Subcutaneous adipose tissue (tissue), 4 donors: ENCODE data around the gene TGFBR3. TPM values are rescaled to one million over a fixed set of nuclear protein-coding genes. Genes with fewer than 3 reads are reported as not detected.

ENCODE experiments used
- total RNA-seq, 4 donors: library from RNA; depleted of rRNA; stranded (reverse); fragments of >200 nt; gene quantifications; one replicate each; pipeline ENCODE4 v1.1.0, GENCODE V29; 2016
- TF ChIP-seq, protein P1 (sequence below): fragments of 450-650 bp; IDR thresholded peaks from one replicate; pipeline ENCODE4 v1.5.1; 2016; ENCODE audit warnings: low read depth, mild to moderate bottlenecking, control low read depth, antibody characterized with exemption, moderate library complexity

Gene TGFBR3
- total RNA-seq, 4 donors from 2014 or later = 206 to 374 (median 284) TPM

GRCh38 chr1:91793189-91793588 lies 92.8 kb downstream of the TGFBR3 start:
- TF ChIP-seq, protein P1, sequence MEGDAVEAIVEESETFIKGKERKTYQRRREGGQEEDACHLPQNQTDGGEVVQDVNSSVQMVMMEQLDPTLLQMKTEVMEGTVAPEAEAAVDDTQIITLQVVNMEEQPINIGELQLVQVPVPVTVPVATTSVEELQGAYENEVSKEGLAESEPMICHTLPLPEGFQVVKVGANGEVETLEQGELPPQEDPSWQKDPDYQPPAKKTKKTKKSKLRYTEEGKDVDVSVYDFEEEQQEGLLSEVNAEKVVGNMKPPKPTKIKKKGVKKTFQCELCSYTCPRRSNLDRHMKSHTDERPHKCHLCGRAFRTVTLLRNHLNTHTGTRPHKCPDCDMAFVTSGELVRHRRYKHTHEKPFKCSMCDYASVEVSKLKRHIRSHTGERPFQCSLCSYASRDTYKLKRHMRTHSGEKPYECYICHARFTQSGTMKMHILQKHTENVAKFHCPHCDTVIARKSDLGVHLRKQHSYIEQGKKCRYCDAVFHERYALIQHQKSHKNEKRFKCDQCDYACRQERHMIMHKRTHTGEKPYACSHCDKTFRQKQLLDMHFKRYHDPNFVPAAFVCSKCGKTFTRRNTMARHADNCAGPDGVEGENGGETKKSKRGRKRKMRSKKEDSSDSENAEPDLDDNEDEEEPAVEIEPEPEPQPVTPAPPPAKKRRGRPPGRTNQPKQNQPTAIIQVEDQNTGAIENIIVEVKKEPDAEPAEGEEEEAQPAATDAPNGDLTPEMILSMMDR = no peak

GRCh38 chr1:91792489-91793071 lies 93.4 kb downstream of the TGFBR3 start:
- TF ChIP-seq, protein P1 = no peak

DNA sequence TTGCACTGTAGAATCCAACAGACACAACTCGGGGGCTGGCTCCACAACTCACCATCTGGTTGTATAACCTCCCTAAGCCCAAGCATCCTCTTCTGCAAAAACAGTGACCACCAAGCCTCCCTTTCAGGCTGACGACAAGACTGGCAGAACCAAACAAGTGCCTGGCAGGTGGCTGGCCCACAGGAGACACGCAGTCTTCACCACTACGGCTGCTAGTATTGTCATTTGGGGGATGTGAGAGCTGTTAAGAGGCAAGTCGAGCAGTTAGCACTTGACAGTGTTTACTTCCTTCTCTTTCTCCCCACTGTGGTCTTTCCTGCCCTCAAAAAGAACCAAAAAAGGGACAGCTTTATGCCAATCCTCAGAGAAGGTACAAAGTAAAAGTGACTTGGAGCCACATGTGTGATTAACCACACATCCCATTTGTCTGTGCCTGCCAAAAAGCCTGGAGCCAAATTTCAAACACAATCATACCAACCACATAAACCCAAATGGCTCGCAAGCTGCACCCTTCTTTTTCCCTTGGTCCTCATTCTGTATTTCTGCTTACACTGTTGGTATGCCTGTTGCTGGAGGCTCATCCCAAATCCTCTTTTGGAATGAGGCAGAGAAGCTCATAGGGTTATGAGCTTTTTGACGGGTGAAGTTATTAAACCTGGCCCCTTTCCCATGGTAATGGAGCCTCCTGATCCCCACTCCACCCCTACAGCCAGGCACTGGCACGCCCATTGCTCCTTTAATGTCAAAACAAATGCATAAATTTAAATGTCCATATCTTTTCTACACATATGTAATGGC lies 94.1 kb downstream of the TGFBR3 start:
- TF ChIP-seq, protein P1 = no peak

DNA sequence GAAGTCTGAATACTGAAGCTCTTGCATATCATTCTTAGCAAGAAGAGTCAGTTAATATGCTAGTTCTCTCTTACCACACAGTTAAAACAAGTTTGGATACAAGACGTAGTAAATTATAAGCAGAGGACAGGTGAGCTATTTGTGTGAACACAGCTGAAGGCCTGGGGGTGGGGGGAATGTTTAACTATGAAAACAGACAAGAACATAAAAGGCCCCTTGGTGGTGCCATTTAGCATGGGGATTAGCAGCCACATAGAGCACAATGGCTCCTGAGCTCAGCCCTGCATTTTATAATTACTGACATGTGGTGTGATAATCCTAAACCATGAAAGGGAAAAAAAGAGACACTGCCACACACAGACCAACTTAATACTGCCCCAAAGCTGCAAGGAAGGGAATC lies 94.8 kb downstream of the TGFBR3 start:
- TF ChIP-seq, protein P1 = no peak

DNA sequence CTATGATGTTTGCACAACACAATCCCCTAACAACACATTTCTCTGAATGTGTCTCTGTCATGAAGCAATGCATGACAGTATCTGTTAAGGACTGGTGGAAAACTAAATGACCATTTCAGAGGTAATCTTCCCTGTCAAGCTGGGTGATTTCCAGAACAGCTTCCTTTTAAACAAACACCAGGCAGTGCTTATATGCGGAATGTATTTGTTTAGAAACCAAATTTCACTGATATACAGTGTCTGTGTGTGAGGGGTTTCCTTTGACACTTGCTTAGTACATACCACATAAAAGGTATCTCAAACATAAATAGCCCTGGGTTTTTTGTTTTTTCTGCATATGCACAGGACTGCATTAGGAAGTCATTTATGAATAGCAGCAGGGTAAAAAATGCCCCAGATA lies 95.6 kb downstream of the TGFBR3 start:
- TF ChIP-seq, protein P1 = no peak

GRCh38 chr1:91789273-91789997 lies 96.5 kb downstream of the TGFBR3 start:
- TF ChIP-seq, protein P1 = no peak

GRCh38 chr1:91787919-91788318 lies 98.0 kb downstream of the TGFBR3 start:
- TF ChIP-seq, protein P1 = no peak
